HG03039 (cell line): Measurements from ENCODE around the gene AQP12B.
"Not testable (repeated sequence)": the region's sequence is repeated elsewhere in the genome, so short reads cannot be mapped to it uniquely, and the experiment has no call there.

ENCODE experiments used
- ATAC-seq: cut with Tn5 transposase; IDR thresholded peaks from one replicate; pipeline ENCODE4 v1.9.1; 2021; ENCODE audit warnings: mild to moderate bottlenecking, moderate library complexity; ENCODE audit not compliant: unreplicated experiment

Gene AQP12B

GRCh38 chr2:240701736-240702639 lies 19.3 kb upstream of the AQP12B start:
- ATAC-seq = no peak

GRCh38 chr2:240701091-240701735 lies 18.5 kb upstream of the AQP12B start:
- no peak for ATAC-seq

GRCh38 chr2:240700616-240701015 lies 17.9 kb upstream of the AQP12B start:
- ATAC-seq = not testable (repeated sequence)

GRCh38 chr2:240699835-240700234 lies 17.1 kb upstream of the AQP12B start:
- ATAC-seq = not testable (repeated sequence)

GRCh38 chr2:240698852-240699561 lies 16.3 kb upstream of the AQP12B start:
- not testable (repeated sequence) for ATAC-seq

- ATAC-seq = not testable (repeated sequence)
These were observed 13.8 kb upstream of the AQP12B start for GRCh38 chr2:240696469-240696868.

GRCh38 chr2:240695593-240695992 lies 12.9 kb upstream of the AQP12B start:
- ATAC-seq = not testable (repeated sequence)

- ATAC-seq = not testable (repeated sequence)
These were observed 11.6 kb upstream of the AQP12B start for GRCh38 chr2:240694304-240694703.

- not testable (repeated sequence) for ATAC-seq
These were observed 10.2 kb upstream of the AQP12B start for GRCh38 chr2:240692583-240693561.

- ATAC-seq = not testable (repeated sequence)
These were observed 9.1 kb upstream of the AQP12B start, which contains the start of gene AQP12A for GRCh38 chr2:240691631-240692420. Gene AQP12A, plus strand, starts transcription at chr2:240691866. Its CDS starts 48 bp downstream, at chr2:240691914.

- not testable (repeated sequence) for ATAC-seq
These were observed 8.4 kb upstream of the AQP12B start for GRCh38 chr2:240691075-240691427.

GRCh38 chr2:240690421-240691074 lies 7.9 kb upstream of the AQP12B start:
- not testable (repeated sequence) for ATAC-seq

GRCh38 chr2:240689975-240690374 lies 7.3 kb upstream of the AQP12B start:
- no peak for ATAC-seq

GRCh38 chr2:240688553-240688919 lies 5.9 kb upstream of the AQP12B start:
- ATAC-seq = no peak

- no peak for ATAC-seq
These were observed 5.3 kb upstream of the AQP12B start for GRCh38 chr2:240687741-240688552.

- ATAC-seq = no peak
These were observed 4.5 kb upstream of the AQP12B start for GRCh38 chr2:240687045-240687740.

- no peak for ATAC-seq
These were observed 3.8 kb upstream of the AQP12B start for GRCh38 chr2:240686460-240686859.
